ENCODE results near the gene NUP155. TPM values are rescaled to one million over a fixed set of nuclear protein-coding genes. Genes with fewer than 3 reads are reported as not detected.

Gene NUP155
- polyA plus RNA-seq, 4 donors: 1.1 to 16.7 (median 4.6) TPM

Other genes starting within 250 kb of the NUP155 start
- 10 to 100 TPM in 1 of 4 donors, 1 to 10 TPM in 1, under 1 TPM in 2; 0.22 to 10.5 (median 0.81) TPM for gene CPLANE1, start 121.7 kb downstream of the NUP155 start, polyA plus RNA-seq
- 10 to 100 TPM; 13.2 to 24.6 (median 15.8) TPM for gene WDR70, start 8.2 kb upstream of the NUP155 start, polyA plus RNA-seq

All from small intestine (tissue), 4 donors.